Hematopoietic multipotent progenitor cell (in vitro differentiated cells): ENCODE measurements around the gene TERB2. TPM values are rescaled to one million over a fixed set of nuclear protein-coding genes. Genes with fewer than 3 reads are reported as not detected.
A peak's percentile ranks its signal among the peaks of the same experiment; 100 is the strongest.
"Not testable (repeated sequence)": the region's sequence is repeated elsewhere in the genome, so short reads cannot be mapped to it uniquely, and the experiment has no call there.

Source experiments
- DNase-seq, 3 donors: peaks; one replicate each; pipeline ENCODE4 v3.0.0-alpha.2; 2011 to 2015; ENCODE audit warnings: low read depth in 2 of 3, low spot score in 2 of 3
- total RNA-seq: library from RNA; depleted of rRNA; stranded (reverse); fragments of >200 nt; gene quantifications from one replicate; pipeline ENCODE4 v1.2.3, GENCODE V29; 2012

Gene TERB2, protein sequence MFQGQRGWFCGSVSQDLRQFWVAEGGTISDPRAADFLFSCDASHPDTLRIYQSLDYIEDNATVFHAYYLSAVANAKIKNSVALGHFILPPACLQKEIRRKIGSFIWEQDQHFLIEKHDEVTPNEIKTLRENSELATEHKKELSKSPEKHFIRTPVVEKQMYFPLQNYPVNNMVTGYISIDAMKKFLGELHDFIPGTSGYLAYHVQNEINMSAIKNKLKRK
- total RNA-seq = not detected

DNA sequence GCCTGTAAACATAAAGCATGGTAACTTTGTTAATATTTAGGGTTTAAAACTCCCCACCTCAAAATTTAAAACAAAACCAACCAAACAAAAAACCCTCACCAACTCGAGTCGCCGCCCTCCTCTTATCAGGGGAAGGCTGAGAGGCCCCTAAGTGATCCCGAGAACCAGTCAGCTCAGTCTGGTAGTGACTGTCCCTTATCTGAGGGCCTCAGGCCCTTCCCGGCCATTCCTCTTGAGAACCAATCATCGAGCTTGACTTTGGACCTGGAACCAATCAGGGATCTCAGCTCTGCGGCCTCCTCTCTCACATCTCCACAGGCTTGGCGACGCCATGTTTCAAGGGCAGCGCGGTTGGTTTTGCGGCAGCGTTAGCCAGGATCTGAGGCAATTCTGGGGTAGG, at the start of gene TERB2:
TERB2 (plus strand) TSS at position 300 of the 400 bp plus-strand sequence; CDS start at position 332, 32 bp downstream.
- DNase-seq = no peak

DNA sequence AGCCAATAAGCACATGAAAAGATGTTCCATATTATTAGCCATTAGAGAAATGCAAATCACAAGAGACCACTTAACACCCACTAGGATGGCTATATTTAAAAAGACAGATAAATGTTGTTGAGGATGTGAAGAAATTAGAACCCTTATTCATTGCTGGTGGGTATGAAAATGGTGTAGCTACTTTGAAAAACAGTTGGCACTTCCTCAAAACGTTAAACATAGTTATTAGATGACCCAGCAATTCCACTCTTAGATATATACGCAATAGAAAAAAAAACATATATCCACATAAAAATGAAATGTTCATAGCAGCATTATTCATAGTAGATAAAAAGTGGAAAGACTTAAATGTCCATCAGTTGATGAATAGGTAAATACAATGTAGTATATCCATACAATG, 47.1 kb upstream of the TERB2 start:
- DNase-seq = peak in 1 of 3 donors; percentile 19

DNA sequence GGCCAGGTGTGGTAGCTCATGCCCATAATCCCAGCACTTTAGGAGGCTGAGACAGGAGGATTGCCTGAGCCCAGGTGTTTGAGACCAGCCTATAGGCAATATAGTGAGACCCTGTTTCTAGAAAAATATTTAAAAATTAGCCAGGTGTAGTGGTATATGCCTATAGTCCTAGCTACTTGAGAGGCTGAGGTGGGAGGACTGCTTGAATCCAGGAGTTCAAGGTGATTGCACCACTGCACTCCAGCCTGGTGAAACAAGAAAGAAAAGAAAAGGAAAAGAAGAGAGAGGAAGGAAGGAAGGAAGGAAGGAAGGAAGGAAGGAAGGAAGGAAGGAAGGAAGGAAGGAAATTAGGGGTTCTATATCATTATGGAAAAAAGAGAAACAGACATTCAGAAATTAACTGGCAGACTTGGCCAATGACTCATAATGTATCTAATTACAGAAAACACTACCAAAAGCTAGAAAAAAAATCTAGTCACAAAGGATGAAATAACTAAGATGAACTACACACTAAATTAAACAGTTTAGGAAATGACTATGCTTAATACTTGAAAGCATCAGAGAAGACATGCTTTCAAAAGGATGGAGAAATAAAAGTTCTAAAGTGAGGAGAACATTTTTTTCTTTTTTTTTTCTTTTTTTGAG, 45.4 kb upstream of the TERB2 start:
- DNase-seq = no peak

DNA sequence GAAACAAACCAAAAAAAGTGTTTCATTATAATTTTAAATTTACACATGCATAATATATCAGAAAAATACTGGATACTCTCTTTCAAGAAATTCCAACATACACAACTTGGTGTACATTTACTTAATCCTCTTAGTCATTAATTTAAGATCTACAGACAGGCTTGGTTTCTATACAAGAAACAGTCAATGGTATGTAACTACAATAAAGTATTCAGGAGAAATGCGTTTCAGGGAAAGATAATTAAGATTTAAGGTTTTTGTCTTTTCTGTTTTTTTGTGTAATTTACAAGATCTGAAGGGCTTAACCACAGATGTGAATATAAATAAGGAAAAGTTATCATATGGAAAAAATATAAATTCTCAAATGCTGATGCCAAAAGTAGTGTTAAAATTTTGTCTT, 44.3 kb upstream of the TERB2 start:
- DNase-seq = not testable (repeated sequence)

DNA sequence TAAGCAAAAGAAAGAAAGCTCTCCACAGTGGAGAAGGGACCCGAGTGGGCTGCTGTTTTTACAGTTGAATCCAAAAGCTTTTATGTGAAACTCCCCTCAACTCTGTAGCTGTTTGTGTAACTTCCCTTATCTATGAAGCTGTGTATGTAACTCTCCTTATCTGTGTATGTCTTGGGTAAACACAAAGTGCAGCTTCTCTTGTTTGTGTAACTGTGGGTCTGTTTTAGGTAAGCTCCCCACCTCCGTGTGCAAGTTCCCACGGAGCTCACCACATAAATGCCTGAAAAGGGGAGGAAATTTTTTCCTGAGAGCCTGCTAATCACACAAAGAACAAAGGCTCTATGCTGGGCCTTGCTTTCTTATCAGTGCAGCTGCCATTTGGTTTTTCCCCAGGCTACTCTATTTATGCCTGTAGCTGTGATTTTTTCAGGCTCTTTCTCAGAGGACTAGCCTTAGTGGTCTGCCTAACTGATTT, 43.5 kb upstream of the TERB2 start:
- DNase-seq = not testable (repeated sequence)

DNA sequence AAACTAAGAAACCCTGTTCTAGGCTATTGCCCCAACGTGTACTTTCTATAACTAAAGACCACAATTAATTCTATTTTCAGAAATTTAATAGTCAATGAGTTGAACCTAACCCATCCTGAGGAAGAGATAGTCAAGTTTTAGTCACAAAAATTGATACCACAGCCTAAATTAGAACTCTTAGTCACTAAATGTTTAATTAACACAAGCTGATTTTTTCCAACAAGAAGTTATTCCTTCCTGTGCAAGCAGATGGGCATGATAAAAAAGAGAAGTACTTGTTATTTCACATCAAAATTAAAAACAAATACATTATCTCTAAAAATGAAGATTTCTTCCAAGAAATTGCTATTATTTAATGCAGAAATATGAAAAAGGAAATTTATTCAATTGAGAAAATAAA, 38.4 kb upstream of the TERB2 start:
- DNase-seq = peak in 1 of 3 donors; percentile 43

DNA sequence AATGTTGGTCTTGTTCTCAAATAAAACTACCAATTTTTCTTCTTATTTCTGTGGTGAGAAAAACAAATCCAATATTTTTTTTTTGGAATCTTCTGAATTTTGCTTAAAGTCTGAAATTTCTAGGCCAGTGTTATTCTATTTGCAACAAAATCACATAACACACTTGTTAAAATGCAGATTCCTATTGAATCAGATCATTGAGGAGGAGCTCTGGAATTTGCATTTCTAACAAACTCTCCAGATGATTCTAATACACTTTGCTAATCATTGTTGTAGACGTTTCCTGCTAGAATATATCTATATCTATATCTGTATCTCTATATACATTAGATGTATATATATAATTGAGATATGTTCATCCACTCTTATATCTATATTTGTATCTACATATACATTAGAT, 27.8 kb upstream of the TERB2 start:
- not testable (repeated sequence) for DNase-seq

DNA sequence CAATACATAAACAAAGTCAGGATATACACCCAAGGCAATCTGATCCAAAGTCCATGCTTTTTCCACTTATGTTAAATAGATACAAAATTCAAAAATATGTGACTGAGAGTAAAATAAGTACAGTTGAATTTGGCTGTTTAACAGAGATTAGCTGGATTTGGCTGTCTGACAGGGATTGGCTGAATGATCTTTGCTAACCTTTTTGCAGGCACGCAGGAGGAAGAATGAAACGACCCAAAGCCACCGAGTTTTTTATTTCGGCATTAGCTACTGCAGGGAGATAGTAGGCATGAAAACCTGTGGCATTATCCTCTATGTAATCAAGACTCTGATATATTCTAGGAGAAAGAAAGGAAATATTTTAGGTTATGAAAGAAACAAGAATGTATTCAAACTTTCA, 26.2 kb upstream of the TERB2 start:
- not testable (repeated sequence) for DNase-seq

DNA sequence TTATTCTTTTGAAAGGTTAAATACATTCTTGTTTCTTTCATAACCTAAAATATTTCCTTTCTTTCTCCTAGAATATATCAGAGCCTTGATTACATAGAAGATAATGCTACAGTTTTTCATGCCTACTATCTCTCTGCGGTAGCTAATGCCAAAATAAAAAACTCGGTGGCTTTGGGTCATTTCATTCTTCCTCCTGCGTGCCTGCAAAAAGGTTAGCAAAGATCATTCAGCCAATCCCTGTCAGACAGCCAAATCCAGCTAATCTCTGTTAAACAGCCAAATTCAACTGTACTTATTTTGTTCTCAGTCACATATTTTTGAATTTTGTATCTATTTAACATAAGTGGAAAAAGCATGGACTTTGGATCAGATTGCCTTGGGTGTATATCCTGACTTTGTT, 1.8 kb downstream of the TERB2 start:
- not testable (repeated sequence) for DNase-seq

DNA sequence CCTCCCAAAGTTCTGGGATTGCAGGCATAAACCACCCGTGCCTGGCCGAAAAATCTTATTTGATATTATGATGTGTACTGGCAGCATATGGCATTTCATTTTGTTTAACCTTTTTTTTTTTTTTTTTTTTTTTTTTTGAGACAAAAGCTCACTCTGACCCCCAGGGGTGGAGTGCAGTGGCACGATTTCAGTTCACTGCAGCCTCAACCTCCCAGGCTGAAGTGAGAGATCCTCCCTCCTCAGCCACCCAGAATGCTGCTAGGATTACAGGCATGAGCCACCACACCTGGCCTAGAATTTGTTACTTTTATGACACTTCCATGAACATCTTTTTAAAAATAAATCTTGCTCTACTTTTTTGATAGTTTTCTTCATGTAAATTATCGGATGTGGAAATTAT, 12.0 kb downstream of the TERB2 start:
- DNase-seq = no peak

DNA sequence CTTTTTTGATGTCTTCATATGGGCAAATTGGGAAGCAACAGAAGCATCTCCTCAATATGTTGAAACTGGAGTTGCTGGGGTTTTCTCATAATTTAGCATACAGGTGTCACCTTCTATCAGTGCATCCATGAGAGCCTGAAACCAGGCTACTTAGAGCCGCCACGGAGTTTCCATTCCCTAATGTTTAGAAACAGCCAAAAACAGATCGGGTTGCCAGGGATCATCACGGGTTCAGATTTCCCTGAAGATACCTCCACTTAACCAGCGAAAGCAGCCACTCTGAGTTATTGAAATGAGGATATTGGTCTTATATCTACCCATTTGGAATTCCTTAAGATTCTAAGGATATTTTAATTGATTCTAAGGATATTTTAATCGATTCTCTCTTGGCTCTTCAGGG, 14.5 kb downstream of the TERB2 start:
- DNase-seq = no peak

DNA sequence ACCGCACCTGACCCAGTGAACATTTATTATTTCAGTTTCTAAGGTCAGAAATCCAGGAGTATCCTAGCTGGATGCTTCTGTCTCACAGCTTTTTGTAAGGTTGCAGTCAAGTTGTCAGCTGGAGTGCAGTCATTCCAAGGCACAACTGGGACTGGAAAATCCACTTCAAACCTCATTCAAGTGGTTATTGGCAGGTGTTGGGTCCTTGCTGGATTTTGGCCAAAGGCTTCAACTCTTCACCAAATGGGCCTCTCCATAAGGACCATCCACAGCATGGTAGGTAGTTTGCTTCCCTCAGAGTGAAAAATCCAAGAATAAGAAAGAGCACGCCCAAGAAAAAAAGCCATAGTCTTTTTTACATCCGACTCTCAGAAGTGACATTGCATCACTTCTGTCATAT, 19.7 kb downstream of the TERB2 start:
- DNase-seq = not testable (repeated sequence)

DNA sequence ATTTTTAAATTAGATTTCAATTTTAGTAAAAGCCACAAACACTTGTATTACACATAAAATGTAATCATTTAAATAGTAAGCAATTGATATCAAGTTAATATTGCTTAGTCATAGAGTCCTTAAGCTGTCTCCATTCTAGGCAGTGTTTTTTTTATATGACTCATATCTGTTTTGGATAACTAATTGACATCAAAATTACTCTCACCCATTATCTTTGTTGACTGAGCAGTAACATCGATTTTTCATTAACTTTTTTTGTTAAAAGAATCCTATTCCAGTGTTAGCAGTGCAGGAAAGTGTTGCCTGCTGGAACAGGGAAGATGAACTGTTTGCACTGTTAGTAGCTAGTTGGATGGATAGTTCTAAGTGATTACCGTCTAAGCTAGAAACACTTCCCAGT, 21.3 kb downstream of the TERB2 start:
- DNase-seq = not testable (repeated sequence)

DNA sequence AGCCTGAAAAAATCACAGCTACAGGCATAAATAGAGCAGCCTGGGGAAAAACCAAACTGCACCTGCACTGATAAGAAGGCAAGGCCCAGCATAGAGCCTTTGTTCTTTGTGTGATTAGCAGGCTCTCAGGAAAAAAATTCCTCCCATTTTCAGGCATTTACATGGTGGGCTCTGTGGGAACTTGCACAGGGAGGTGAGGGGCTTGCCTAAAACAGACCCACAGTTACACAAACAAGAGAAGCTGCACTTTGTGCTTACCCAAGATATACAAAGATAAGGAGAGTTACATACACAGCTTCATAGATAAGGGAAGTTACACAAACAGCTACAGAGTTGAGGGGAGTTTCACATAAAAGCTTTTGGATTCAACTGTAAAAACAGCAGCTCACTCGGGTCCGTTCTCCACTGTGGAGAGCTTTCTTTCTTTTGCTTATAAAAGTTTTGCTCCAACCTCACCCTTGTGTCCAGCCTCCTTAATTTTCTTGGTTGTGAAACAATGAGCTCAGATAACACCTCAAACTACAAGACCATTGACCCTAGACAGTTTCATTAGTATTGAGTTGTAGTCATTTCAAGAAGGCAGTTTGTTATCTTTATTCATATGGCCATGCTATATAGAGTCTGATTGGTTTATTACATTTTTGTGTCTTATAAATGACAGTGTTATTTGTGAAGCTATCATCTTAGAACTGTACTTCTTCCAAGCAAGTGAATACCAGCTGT, 23.3 kb downstream of the TERB2 start:
- not testable (repeated sequence) for DNase-seq

DNA sequence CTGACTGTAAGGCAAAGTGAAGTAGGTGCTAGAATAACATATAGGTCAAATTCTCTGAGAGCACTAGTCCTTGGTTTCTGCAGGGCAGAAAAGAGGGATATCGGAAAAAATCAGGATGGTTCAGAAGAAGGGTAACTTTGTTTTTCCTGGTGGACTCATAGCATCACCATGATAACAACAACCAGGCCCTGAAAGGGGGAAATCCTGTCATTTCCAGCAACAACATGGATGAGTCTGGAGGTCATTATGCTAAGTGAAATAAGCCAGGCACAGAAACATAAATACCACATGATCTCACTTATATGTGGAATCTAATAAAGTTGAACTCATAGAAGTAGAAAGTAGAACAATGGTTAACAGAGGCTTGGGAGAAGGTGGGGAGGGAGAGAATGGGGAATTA, 27.7 kb downstream of the TERB2 start:
- DNase-seq = not testable (repeated sequence)

DNA sequence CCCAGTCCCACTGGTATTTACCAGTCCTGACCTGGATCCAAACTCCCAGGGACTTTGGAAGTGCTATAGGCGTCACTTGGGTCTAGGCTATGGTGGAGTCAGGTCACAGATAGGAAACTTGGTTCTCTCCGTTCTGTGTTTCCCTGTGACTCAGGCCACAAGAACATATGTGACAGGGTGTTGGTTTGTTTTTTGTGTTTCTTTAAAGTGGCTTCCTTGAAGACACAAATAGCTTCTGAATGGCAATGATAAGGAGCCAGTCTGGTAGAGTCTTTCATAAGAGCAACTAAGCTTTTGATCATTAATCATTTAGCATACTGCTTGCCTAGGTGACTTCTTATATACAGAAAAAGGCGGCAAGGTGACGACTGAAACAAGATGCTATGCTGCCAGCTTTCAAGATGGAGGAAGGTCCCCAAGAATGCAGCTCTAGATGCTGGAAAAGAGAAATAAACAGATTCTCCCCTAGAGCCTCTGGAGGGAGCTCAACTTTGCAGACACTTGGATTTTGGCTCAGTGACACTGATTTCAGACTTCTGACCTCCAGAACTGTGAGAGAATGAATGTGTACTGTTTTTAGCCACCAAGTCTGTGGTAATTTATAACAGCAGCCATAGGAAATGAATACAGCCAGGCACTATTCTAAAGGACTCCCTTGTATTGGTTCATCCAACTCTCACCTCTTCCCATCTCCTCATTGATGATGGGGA, 30.0 kb downstream of the TERB2 start:
- DNase-seq = not testable (repeated sequence)

DNA sequence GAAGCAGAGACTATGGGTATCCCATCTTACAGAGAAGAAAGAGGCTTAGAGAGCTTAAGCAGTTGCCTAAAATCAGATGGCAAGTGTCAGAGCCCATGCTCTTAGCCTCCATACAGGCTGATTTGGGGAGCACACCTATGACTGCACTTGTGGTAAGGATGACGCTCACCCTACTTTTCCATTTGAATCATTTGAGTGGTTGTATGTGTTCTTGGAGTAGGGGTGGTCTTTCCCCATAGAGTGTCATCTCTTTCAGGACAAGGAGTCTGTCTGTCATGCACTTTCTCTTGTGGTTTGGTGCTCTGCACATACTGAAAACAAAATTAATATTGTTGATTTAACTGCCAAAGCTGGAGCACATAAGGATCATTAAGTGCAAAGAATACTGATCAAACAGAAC, 31.2 kb downstream of the TERB2 start:
- DNase-seq = not testable (repeated sequence)

DNA sequence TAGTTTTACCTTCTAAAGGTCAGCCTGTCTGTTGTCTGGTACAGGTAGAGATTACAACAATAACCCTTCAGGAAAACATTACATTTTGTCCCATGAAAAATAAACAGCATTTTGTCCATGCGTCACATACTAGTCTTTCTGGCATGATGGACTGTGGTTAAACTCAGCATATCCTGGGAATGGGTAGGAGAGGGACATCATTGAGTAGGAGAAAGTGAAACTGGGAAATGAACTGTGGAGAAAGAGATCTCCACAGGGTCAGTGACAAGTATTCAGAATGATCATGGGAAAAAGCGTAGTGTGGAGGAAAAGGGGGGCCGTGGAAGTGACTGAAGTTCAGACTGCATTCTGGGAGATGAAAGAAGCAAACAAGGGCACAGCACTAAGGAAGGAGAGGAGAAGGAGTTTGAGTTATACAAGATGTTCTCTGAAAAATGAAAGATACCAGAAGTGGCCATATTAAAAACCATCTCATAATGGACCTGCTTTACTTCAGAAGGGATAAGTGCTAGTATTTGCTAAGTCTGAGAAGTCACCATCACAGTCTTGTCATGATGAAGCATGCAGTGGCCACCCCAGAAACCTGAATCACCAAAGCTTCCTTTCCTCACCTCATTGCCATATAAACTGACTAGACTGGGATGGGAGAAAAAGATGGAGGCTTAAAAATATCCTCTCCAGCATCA, 31.8 kb downstream of the TERB2 start:
- not testable (repeated sequence) for DNase-seq

DNA sequence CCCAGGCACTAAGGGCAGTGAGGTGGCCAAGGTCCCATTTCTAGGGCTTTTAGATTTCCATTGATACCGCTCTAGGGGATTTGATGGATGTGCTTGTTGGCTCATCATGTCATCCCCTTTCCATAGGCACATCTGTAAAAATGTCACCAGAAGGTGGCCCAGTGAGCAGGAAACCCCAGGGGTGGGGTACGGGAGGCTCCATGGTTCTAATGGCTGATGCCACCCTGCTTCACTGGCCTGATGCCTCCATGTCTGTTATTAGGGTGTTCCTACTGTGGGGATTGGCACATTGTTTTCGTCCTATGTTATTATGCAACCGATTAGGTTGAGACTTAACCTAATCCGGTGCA, 32.4 kb downstream of the TERB2 start:
- not testable (repeated sequence) for DNase-seq

DNA sequence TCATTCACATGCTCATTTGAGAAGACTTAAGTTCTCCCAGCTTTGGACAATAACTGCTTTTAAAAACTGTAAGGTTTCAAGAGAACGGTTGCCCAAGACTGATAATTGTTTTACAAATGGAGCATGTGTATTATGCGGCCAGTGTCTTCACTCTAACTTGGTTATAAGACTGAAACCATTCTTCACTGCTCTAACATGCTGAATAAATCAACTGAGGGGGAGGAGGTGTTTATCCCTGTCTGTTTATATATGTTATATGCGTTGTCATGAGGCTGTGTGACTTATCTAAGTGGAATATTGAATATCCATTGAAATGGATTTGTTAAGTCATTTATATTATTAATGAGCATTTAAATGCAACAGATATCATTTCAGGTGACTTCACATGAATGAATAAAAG, 41.1 kb downstream of the TERB2 start:
- not testable (repeated sequence) for DNase-seq

DNA sequence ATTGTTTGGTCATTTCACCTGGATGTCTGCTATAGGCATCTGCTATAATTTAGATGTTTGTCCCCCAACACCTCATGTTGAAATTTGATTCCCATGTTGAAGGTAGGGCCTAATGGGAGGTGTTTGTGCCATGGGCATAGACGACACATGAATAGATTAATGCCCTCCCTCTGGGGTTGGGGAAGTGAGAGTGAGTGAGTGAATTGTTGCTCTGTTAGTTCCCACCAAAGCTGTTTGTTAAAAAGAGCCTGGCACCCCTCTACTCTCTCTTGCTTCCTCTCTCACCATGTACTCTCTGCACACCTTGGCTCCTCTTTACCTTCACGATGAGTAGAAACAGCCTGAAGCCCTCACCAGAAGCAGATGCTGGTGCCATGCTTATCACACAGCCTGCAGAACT, 42.6 kb downstream of the TERB2 start:
- DNase-seq = no peak
